H1 (cell line): ENCODE measurements around the gene FAM9C. TPM values are rescaled to one million over a fixed set of nuclear protein-coding genes. Genes with fewer than 3 reads are reported as not detected.

Experiments used
- CTCF ChIA-PET: fragments of 300-600 bp; sonication (Branson Sonifier 250); formaldehyde crosslinking; loops from one replicate; lab custom pipeline; 2021; ENCODE audit not compliant: partially characterized antibody; lab: Charles Lee
- POLR2A ChIA-PET: fragments of 300-600 bp; sonication (Branson Sonifier 250); formaldehyde crosslinking; loops from one replicate; lab custom pipeline; 2021; ENCODE audit warnings: inconsistent platforms; ENCODE audit not compliant: partially characterized antibody; lab: Charles Lee
- DNase-seq, 2 experiments: peaks; one replicate each; pipeline versions ENCODE4 v3.0.0 to v3.0.0-alpha.2; 2010 to 2022; ENCODE audit warnings: low spot score in 2 of 2, low read depth in 1 of 2, mixed read lengths in 1 of 2
- FAIRE-seq: peaks from 2 replicates; lab custom pipeline; 2011; peaks lifted over from hg19 to GRCh38; lab: Jason Lieb, UNC
- H2AFZ ChIP-seq: 2 replicates; pipeline ENCODE4 v1.8.1; 2012; ENCODE audit warnings: low read length, inconsistent platforms
- H2AK5ac ChIP-seq: 2 replicates; pipeline ENCODE4 v1.6.1; 2013; ENCODE audit warnings: low read depth, low read length
- H2BK120ac ChIP-seq: replicated peaks from 2 replicates; pipeline ENCODE3; 2013; ENCODE audit warnings: low read depth, low read length, inconsistent platforms
- H2BK12ac ChIP-seq: 2 replicates; pipeline ENCODE4 v1.6.1; 2013; ENCODE audit warnings: low read depth, low read length
- H2BK15ac ChIP-seq: 2 replicates; pipeline ENCODE4 v1.6.1; 2013; ENCODE audit warnings: low read length
- H2BK20ac ChIP-seq: 2 replicates; pipeline ENCODE4 v1.6.1; 2013; ENCODE audit warnings: low read length
- H2BK5ac ChIP-seq: 2 replicates; pipeline ENCODE4 v1.6.1; 2013; ENCODE audit warnings: low read depth, low read length
- H3K14ac ChIP-seq: 2 replicates; pipeline ENCODE4 v1.6.1; 2013; ENCODE audit warnings: inconsistent platforms; ENCODE audit not compliant: insufficient read length
- H3K18ac ChIP-seq: 2 replicates; pipeline ENCODE4 v1.6.1; 2013; ENCODE audit warnings: low read length; ENCODE audit errors: extremely low read depth
- H3K23ac ChIP-seq: 2 replicates; pipeline ENCODE4 v1.6.1; 2013; ENCODE audit warnings: inconsistent platforms; ENCODE audit not compliant: insufficient read length
- H3K23me2 ChIP-seq: 2 replicates; pipeline ENCODE4 v1.6.1; 2013; ENCODE audit warnings: low read depth, low read length
- H3K27ac ChIP-seq: 2 replicates; pipeline ENCODE4 v1.6.1; 2011; ENCODE audit warnings: low read depth, low read length, inconsistent platforms
- H3K27me3 ChIP-seq, 4 experiments: replicated peaks in 1 of 4; 1 replicate in 1 of 4; 2 replicates in 3 of 4; pipeline versions ENCODE4 v1.6.1 to v1.8.1; 2011 to 2013; ENCODE audit warnings: low read length in 3 of 4, mild to moderate bottlenecking in 3 of 4, inconsistent platforms in 2 of 4, mixed read lengths in 2 of 4, moderate library complexity in 1 of 4; ENCODE audit not compliant: control insufficient read depth in 3 of 4, insufficient read depth in 3 of 4; ENCODE audit errors: extremely low read depth in 1 of 4
- H3K36me3 ChIP-seq, 4 experiments: 2 replicates each; pipeline versions ENCODE4 v1.6.1 to v1.8.1; 2011 to 2013; ENCODE audit warnings: mild to moderate bottlenecking in 4 of 4, low read length in 3 of 4, moderate library complexity in 2 of 4, control low read depth in 1 of 4, inconsistent platforms in 1 of 4; ENCODE audit not compliant: insufficient read depth in 4 of 4, control insufficient read depth in 2 of 4
- H3K4ac ChIP-seq: replicated peaks from 2 replicates; pipeline ENCODE3; 2013; ENCODE audit warnings: low read length, low read depth, mixed read lengths, inconsistent platforms; ENCODE audit not compliant: insufficient read length
- H3K4me1 ChIP-seq, 4 experiments: replicated peaks in 1 of 4; 1 replicate in 1 of 4; 2 replicates in 3 of 4; pipeline versions ENCODE4 v1.6.1 to v1.8.1; 2011 to 2013; ENCODE audit warnings: low read length in 3 of 4, inconsistent platforms in 2 of 4, mixed read lengths in 1 of 4; ENCODE audit not compliant: insufficient read depth in 4 of 4, control insufficient read depth in 3 of 4
- H3K4me2 ChIP-seq, 2 experiments: 2 replicates each; pipeline versions ENCODE4 v1.6.1 to v1.8.1; 2011 to 2013; ENCODE audit warnings: low read depth in 2 of 2, low read length in 2 of 2, control low read depth in 1 of 2, inconsistent platforms in 1 of 2, mild to moderate bottlenecking in 1 of 2; ENCODE audit not compliant: insufficient read depth in 1 of 2
- H3K4me3 ChIP-seq, 4 experiments: fragments of 200-600, 300-600 bp in 1 of 4; sonication (generic), shearing (Covaris generic), sonication (Bioruptor Twin) in 1 of 4; 2 replicates each; pipeline versions ENCODE4 v1.5.1 to v1.8.1; 2011 to 2016; ENCODE audit warnings: low read length in 4 of 4, low read depth in 3 of 4, control low read depth in 2 of 4, inconsistent platforms in 2 of 4, mild to moderate bottlenecking in 2 of 4, mixed read lengths in 1 of 4, moderate library complexity in 1 of 4; ENCODE audit not compliant: insufficient read depth in 2 of 4; ENCODE audit errors: extremely low read depth in 1 of 4
- H3K56ac ChIP-seq: replicated peaks from 2 replicates; pipeline ENCODE3; 2013; ENCODE audit warnings: low read depth, mild to moderate bottlenecking, mixed read lengths, low read length, inconsistent platforms; ENCODE audit not compliant: insufficient read length
- H3K79me1 ChIP-seq: 2 replicates; pipeline ENCODE4 v1.6.1; 2013; ENCODE audit warnings: low read depth, low read length, control low read depth
- H3K79me2 ChIP-seq, 2 experiments: 2 replicates each; pipeline versions ENCODE4 v1.6.1 to v1.8.1; 2012 to 2013; ENCODE audit warnings: low read length in 2 of 2, mild to moderate bottlenecking in 2 of 2, inconsistent platforms in 1 of 2; ENCODE audit not compliant: insufficient read depth in 2 of 2, control insufficient read depth in 1 of 2
- H3K9ac ChIP-seq, 4 experiments: replicated peaks in 1 of 4; 1 replicate in 1 of 4; 2 replicates in 3 of 4; pipeline versions ENCODE4 v1.6.1 to v1.8.1; 2011 to 2013; ENCODE audit warnings: low read depth in 3 of 4, low read length in 3 of 4, control low read depth in 2 of 4, mild to moderate bottlenecking in 2 of 4, moderate library complexity in 2 of 4, inconsistent platforms in 1 of 4; ENCODE audit errors: extremely low read depth in 1 of 4
- H3K9me3 ChIP-seq, 2 experiments: 2 replicates each; pipeline versions ENCODE4 v1.6.1 to v1.8.1; 2012 to 2013; ENCODE audit warnings: mild to moderate bottlenecking in 2 of 2, moderate library complexity in 2 of 2, control low read depth in 1 of 2, inconsistent platforms in 1 of 2, low read depth in 1 of 2, low read length in 1 of 2, mixed read lengths in 1 of 2; ENCODE audit not compliant: insufficient read depth in 2 of 2
- H4K20me1 ChIP-seq, 2 experiments: replicated peaks in 1 of 2; 2 replicates each; pipeline versions ENCODE3 to v1.8.1; 2011 to 2013; ENCODE audit warnings: inconsistent platforms in 2 of 2, low read length in 2 of 2, mild to moderate bottlenecking in 1 of 2; ENCODE audit not compliant: insufficient read depth in 2 of 2, control insufficient read depth in 1 of 2
- H4K5ac ChIP-seq: 2 replicates; pipeline ENCODE4 v1.6.1; 2013; ENCODE audit warnings: low read length, low read depth, mixed read lengths, inconsistent platforms; ENCODE audit not compliant: insufficient read length
- H4K8ac ChIP-seq: 2 replicates; pipeline ENCODE4 v1.8.0; 2013; ENCODE audit warnings: mild to moderate bottlenecking, moderate library complexity, low read length, inconsistent platforms; ENCODE audit not compliant: insufficient read depth; ENCODE audit errors: extremely low read depth
- H4K91ac ChIP-seq: replicated peaks from 2 replicates; pipeline ENCODE3; 2013; ENCODE audit warnings: low read length, mixed read lengths, inconsistent platforms; ENCODE audit not compliant: insufficient read length
- GABPA ChIP-seq: IDR thresholded peaks from 2 replicates; pipeline ENCODE4 v1.6.1; 2011; ENCODE audit warnings: mild to moderate bottlenecking, low read length, moderate library complexity, borderline replicate concordance; ENCODE audit not compliant: insufficient read depth
- SP2 ChIP-seq: IDR thresholded peaks from 2 replicates; pipeline ENCODE4 v1.6.1; 2012; ENCODE audit warnings: mild to moderate bottlenecking, low read length, inconsistent platforms
- TBP ChIP-seq: IDR thresholded peaks from 2 replicates; pipeline ENCODE4 v1.6.1; 2011; ENCODE audit warnings: low read depth, low read length, improper control_type of control experiment
- WGBS, 2 experiments: shearing (Covaris generic) in 1 of 2; methylation state at CpG; one replicate each; pipeline versions ENCODE4 v1.1.6 to v1.1.7; 2013 to 2015; ENCODE audit warnings: low lambda C conversion rate in 2 of 2, mixed read lengths in 2 of 2, inconsistent platforms in 1 of 2, low coverage in 1 of 2, missing lambda C conversion rate in 1 of 2; ENCODE audit not compliant: insufficient replicate concordance in 2 of 2, insufficient coverage in 1 of 2, insufficient read length in 1 of 2; ENCODE audit errors: extremely low coverage in 1 of 2, missing lambda C conversion rate in 1 of 2; 5-methylcytosine and 5-hydroxymethylcytosine counted together
- polyA plus RNA-seq, 7 experiments: library from polyadenylated mRNA; depleted of rRNA in 3 of 7; stranded (reverse) in 5 of 7; unstranded in 2 of 7; fragments of >200 nt in 5 of 7; fragments of 200-250 nt in 2 of 7; gene quantifications; 1 replicate in 5 of 7; 2 replicates in 1 of 7; 4 replicates in 1 of 7; pipeline versions ENCODE4 v1.2.1 to v1.2.3, GENCODE V29; 2011 to 2013; ENCODE audit warnings: missing spikeins in 2 of 7, mixed read lengths in 2 of 7
- total RNA-seq: library from RNA; stranded (reverse); fragmentation: NEBNext Ultra II Directional; extraction: Animal tissue kit (Norgen Biotek cat#: 25700); gene quantifications from 2 replicates; pipeline ENCODE4 v1.2.1, GENCODE V29; 2021

The FAM9C gene
- total and polyA plus RNA-seq, 2 of the 8 experiments (the other 6 are each of a cell fraction or from before 2014, with no cell fraction given), result not detected

- H4K20me1 ChIP-seq, result no peaks in the 10 kb centered on the region
- DNase-seq, result no peak
- H2BK120ac ChIP-seq, result no peak overlapping the region
- no peak overlapping the region for H3K56ac ChIP-seq
- POLR2A ChIA-PET, result no interaction called here
- H3K14ac ChIP-seq, result no peak overlapping the region
- H2BK20ac ChIP-seq, result no peak overlapping the region
- H3K9ac ChIP-seq, result no peak overlapping the region
- no peak overlapping the region for H3K23ac ChIP-seq
- no peak for TF ChIP-seq SP2
- no peak for TF ChIP-seq TBP
- no peak for TF ChIP-seq GABPA
- no peak overlapping the region for H2BK5ac ChIP-seq
- no peak overlapping the region for H4K5ac ChIP-seq
- no peak overlapping the region for H3K18ac ChIP-seq
- H4K91ac ChIP-seq, result no peak overlapping the region
- no peak for FAIRE-seq
- WGBS, 2 experiments, result 92% methylated on average over 1 of the region's 1 CpG; no CpG with 5 or more reads in 1 of the 2 experiments
- no peaks in the 10 kb centered on the region for H3K23me2 ChIP-seq
- CTCF ChIA-PET, result no interaction called here
- H3K4ac ChIP-seq, result no peak overlapping the region
- H3K4me3 ChIP-seq, result no peak overlapping the region
- no peaks in the 10 kb centered on the region for H3K36me3 ChIP-seq
- H2BK12ac ChIP-seq, result no peak overlapping the region
- no peaks in the 10 kb centered on the region for H3K9me3 ChIP-seq
- no peak overlapping the region for H4K8ac ChIP-seq
- H3K27ac ChIP-seq, result no peak overlapping the region
- H3K4me1 ChIP-seq, result peaks cover 0 to 4% (median 0%) of the 10 kb centered on the region in 4 experiments; a peak in 2 of 7 replicates
- no peak overlapping the region for H2AFZ ChIP-seq
- H2BK15ac ChIP-seq, result no peak overlapping the region
- no peak overlapping the region for H2AK5ac ChIP-seq
- H3K4me2 ChIP-seq, result no peak overlapping the region
- H3K27me3 ChIP-seq, result no peaks in the 10 kb centered on the region
- no peaks in the 10 kb centered on the region for H3K79me2 ChIP-seq
- H3K79me1 ChIP-seq, result no peaks in the 10 kb centered on the region
Measured at GRCh38 chrX:12993826-12994225, 50.6 kb downstream of the FAM9C start.
